Lung (tissue), 12 donors: ENCODE data around the gene RRP1. TPM values are rescaled to one million over a fixed set of nuclear protein-coding genes. Genes with fewer than 3 reads are reported as not detected.

Experiments
- ATAC-seq: fragments of 200-7000 bp; cut with Tn5 transposase; one replicate; pipeline ENCODE4 v1.9.1; 2020; ENCODE audit warnings: moderate number of reproducible peaks; ENCODE audit not compliant: insufficient read depth, low FRiP score
- DNase-seq, 3 donors: peaks; one replicate each; pipeline ENCODE4 v3.0.0-alpha.2; 2013 to 2017
- H3K27ac ChIP-seq, 2 donors: one replicate each; pipeline ENCODE4 v1.5.1; 2013; ENCODE audit warnings: mild to moderate bottlenecking in 2 of 2, moderate library complexity in 2 of 2, control low read depth in 1 of 2, inconsistent platforms in 1 of 2, low read depth in 1 of 2, low read length in 1 of 2
- H3K27me3 ChIP-seq, 3 donors: one replicate each; pipeline ENCODE4 v1.5.1; 2013; ENCODE audit warnings: low read length in 2 of 3; ENCODE audit not compliant: control insufficient read depth in 3 of 3, insufficient read depth in 3 of 3
- H3K36me3 ChIP-seq, 4 donors: one replicate each; pipeline ENCODE4 v1.5.1; 2013; ENCODE audit warnings: low read length in 4 of 4, mild to moderate bottlenecking in 1 of 4, moderate library complexity in 1 of 4; ENCODE audit not compliant: control insufficient read depth in 4 of 4, insufficient read depth in 4 of 4
- H3K4me1 ChIP-seq, 5 donors: one replicate each; pipeline ENCODE4 v1.5.1; 2013; ENCODE audit warnings: low read length in 5 of 5, mild to moderate bottlenecking in 2 of 5, moderate library complexity in 1 of 5; ENCODE audit not compliant: control insufficient read depth in 5 of 5, insufficient read depth in 5 of 5
- H3K4me3 ChIP-seq: one replicate; pipeline ENCODE4 v1.5.1; 2013; ENCODE audit warnings: mild to moderate bottlenecking, control low read depth, moderate library complexity
- H3K9ac ChIP-seq, 2 donors: one replicate each; pipeline ENCODE4 v1.5.1; 2013; ENCODE audit warnings: low read length in 2 of 2, control low read depth in 1 of 2; ENCODE audit not compliant: insufficient read depth in 1 of 2
- H3K9me3 ChIP-seq, 4 donors: one replicate each; pipeline ENCODE4 v1.5.1; 2013; ENCODE audit warnings: low read length in 3 of 4, mild to moderate bottlenecking in 1 of 4, moderate library complexity in 1 of 4; ENCODE audit not compliant: control insufficient read depth in 4 of 4, insufficient read depth in 3 of 4
- CTCF ChIP-seq: IDR thresholded peaks from 2 replicates; pipeline ENCODE4 v1.5.1; 2012; ENCODE audit warnings: mild to moderate bottlenecking; ENCODE audit errors: control extremely low read depth, extremely low read depth
- WGBS, 2 donors: extraction: QIAGEN DNeasy Blood & Tissue Kit; methylation state at CpG; one replicate each; pipeline ENCODE4 v1.1.7; 2013; 5-methylcytosine and 5-hydroxymethylcytosine counted together
- polyA plus RNA-seq, 2 donors: library from polyadenylated mRNA; stranded (reverse); fragments of 200-250 nt; gene quantifications; one replicate each; pipeline ENCODE4 v1.2.1, GENCODE V29; 2013
- total RNA-seq, 2 donors: library from RNA; depleted of rRNA in 1 of 2; stranded (reverse); fragments of >200 nt in 1 of 2; gene quantifications; one replicate each; pipeline ENCODE4 v1.2.1, GENCODE V29; 2014 to 2021
- donor health status: control.
- donor health status: control.
- donor health status: Bipolar disorder and iron deficiency.
- donor health status: healthy.
- donor health status: DM: yes; HTN: yes; CAD: no.

Gene RRP1
- total and polyA plus RNA-seq, 4 donors, result 15.8 to 26.7 (median 19.5) TPM

DNA sequence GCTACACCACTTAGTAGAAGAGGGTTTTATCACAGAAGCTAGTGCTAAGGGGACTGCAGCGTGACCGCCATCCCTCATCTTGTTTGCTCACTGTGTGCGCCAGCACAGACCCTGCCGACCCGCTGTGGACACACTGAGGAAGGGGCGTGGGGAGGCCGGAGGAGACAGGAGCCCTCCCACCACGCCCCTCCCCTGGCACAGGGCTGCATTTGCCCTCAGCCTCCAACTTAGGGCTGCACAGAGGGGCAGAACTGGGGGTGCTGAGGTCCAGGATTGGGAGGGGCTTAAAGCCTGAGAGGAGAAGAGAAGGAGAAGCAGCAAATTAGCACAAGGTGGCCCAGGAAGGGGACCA, 37.2 kb downstream of the RRP1 start:
- no peak overlapping the region for H3K4me3 ChIP-seq
- 61 to 81% methylated on average over 8 of the region's 8 CpGs for WGBS, 2 donors

DNA sequence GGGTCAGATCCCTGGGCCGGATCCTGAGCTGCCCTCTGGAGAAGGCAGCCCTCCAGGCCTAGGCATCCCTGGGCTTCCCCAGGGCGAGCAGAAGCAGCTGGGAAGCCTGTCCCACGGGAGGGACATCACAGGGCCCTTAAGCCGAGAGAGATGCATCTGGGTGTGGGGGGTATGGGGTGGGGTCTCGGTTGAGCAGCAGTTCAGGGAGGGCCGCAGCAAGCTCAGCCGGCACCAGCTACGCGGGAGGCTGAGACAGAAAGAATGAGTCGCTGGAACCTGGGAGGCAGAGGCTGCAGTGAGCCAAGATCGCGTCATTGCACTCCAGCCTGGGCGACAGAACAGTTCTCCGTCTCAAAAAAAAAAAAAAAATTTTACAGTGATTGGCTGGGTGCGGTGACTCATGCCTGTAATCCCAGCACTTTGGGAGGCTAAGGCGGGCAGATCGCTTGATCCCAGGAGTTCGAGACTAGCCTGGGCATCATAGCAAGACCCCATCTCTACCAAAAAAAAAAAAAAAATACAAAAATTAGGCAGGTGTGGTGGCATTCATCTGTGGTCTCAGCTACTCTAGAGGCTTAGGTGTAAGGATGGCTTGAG, 37.7 kb downstream of the RRP1 start:
- H3K27ac ChIP-seq, result no peak overlapping the region
- no peaks in the 10 kb centered on the region for H3K9me3 ChIP-seq
- ATAC-seq, result peak; percentile 17
- DNase-seq, result no peak
- no peak overlapping the region for H3K9ac ChIP-seq
- 73 to 85% methylated on average over 18 of the region's 18 CpGs for WGBS, 2 donors
- TF ChIP-seq CTCF, result no peak
- no peaks in the 10 kb centered on the region for H3K4me1 ChIP-seq
- H3K36me3 ChIP-seq, result no peaks in the 10 kb centered on the region
- H3K27me3 ChIP-seq, result peaks cover 0 to 4% (median 0%) of the 10 kb centered on the region in 3 donors
- no peak overlapping the region for H3K4me3 ChIP-seq

More for the DNA sequence above, 37.2 kb downstream of the RRP1 start:
- TF ChIP-seq CTCF, result no peak
- H3K9me3 ChIP-seq, result no peaks in the 10 kb centered on the region
- H3K27me3 ChIP-seq, result peaks cover 0 to 4% (median 0%) of the 10 kb centered on the region in 3 donors
- no peaks in the 10 kb centered on the region for H3K36me3 ChIP-seq
- H3K4me1 ChIP-seq, result no peaks in the 10 kb centered on the region
- ATAC-seq (no peak), DNase-seq (no peak)
- H3K27ac ChIP-seq, result no peak overlapping the region
- no peak overlapping the region for H3K9ac ChIP-seq

DNA sequence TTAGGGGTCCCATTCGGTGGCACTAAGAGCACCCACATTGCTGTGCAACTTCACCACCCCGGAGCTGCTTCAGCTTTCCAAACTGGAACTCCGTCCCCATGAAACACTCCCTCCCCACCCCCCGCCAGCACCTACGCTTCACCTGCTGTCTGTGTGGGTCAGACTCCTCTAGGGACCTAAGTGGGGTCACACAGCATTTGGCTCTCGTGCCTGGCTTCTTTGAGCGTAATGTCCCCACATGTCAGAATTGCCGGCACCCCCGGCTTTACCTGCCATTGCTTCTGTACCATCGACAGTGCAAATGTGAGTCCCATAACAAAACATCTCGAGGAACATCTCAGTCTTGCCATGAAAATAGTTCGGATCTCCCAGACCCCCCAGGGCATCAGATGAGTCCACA, 39.8 kb downstream of the RRP1 start:
- Histone ChIP-seq H3K9ac (no peak overlapping the region), H3K4me3 (no peak overlapping the region), H3K27ac (no peak overlapping the region), H3K4me1 (no peaks in the 10 kb centered on the region), H3K36me3 (no peaks in the 10 kb centered on the region), H3K27me3 (peaks cover 0 to 4% (median 0%) of the 10 kb centered on the region in 3 donors), H3K9me3 (peaks cover 0 to 5% (median 1%) of the 10 kb centered on the region in 4 donors)
- WGBS, 2 donors, result 87 to 92% methylated on average over 12 of the region's 12 CpGs
- no peak for TF ChIP-seq CTCF
- ATAC-seq (no peak), DNase-seq (no peak)
